HG02798 (cell line): ENCODE results near the gene PRKAG2.
A peak's percentile ranks its signal among the peaks of the same experiment; 100 is the strongest.

Experiments
- ATAC-seq: cut with Tn5 transposase; IDR thresholded peaks from one replicate; pipeline ENCODE4 v1.9.1; 2021; ENCODE audit warnings: mild to moderate bottlenecking; ENCODE audit not compliant: unreplicated experiment, poor library complexity

The PRKAG2 gene

DNA sequence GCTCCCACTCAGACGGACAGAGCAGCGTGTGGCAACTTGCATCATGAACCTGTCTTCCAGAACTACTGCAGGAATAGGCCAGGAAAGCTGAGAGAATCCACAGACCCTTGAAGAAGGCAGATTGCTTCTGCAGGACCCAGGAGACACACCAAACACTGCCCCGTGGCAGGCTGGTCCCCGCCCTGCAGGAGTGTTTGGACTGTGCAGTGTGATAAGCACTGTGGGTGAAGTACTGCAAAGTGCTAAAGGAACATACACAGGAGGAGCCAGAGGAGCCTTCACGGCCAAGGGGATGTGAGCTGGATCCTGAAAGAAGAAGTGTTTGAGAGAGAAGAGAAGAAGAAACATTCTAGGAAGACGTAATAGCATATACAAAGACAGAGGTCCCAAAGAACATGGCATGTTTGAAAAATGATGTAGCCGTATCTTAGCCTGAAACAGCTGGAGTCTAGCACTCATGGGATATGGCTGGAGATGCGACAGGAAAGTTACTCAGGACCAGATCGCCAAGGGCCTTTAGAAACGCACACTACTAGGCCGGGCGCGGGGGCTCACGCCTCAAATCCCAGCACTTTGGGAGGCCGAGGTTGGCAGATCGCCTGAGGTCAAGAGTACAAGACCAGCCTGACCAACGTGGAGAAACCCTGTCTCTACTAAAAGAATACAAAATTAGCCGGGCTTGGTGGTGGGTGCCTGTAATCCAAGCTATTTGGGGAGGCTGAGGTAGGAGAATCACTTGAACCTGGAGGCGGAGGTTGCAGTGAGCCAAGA lies 260.3 kb downstream of the PRKAG2 start:
- no peak for ATAC-seq

DNA sequence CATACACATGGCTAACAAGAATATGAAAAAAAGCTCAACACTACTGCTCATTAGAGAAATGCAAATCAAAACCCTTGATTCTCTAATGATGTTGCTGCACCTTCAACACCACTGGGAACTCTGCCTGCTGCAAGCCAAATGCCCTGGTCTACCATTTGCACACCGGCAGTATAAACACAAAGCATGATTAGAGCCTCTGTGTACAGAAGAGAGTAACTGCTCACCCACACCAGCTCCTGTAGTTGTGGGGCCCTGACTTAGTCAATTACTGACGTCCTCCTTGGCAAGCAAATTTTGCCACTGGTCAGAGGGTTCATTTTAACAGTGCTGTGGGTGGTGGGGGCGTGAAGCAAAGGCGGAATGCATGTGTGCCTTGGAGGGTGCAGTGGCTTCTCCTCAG lies 261.1 kb downstream of the PRKAG2 start:
- ATAC-seq = no peak

DNA sequence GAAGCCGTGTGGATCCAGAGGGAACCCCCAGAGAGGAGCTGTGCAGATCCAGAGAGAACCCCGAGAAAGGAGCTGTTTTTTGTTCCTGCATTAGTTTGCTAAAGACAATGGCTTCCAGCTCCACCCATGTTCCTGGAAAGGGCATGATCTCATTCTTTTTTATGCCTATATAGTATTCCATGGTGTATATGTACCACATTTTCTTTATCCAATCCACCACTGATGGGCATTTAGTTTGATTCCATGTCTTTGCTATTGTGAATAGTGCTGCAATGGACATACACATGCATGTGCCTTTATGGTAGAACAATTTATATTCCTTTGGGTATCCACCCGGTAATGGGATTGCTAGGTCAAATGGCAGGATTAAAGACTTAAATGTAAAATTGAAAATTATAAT lies 261.9 kb downstream of the PRKAG2 start:
- ATAC-seq = no peak

DNA sequence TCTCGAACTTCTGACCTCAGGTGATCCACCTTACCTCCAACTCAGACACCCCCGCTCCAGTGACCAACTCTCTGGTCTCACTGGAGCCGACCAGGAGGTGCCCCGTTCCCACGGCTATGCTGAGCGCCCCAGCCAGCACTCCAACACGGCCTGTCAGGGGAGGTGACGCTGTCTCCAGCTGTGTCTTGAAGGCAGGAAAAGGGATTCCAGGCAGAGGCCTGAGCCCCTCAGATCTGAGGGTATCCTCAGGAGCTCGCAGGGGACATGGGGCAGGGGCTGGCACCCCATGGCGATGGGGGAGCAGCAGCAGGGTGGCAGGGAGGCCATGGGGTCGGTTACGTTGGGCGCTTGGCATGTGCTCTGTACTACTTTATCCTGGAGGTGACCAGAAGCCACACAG lies 262.9 kb downstream of the PRKAG2 start:
- ATAC-seq = no peak

DNA sequence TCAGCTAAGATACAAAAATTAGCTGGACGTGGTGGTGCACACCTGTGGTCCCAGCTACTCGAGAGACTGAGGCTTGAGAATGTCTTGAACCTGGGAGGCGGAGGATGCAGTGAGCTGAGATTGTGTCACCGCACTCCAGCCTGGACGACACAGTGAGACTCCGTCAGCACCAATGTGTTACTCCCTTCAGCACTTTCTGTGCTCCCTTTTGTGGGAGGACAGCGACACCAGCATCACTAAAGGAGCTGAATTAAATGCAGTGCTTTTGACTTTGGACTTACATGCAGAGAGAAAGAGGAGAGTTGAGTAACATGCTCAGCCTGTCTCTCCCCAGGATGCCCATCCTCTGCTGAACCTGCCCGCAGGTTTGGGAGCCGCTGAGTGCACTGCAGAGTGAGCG lies 265.0 kb downstream of the PRKAG2 start:
- no peak for ATAC-seq

DNA sequence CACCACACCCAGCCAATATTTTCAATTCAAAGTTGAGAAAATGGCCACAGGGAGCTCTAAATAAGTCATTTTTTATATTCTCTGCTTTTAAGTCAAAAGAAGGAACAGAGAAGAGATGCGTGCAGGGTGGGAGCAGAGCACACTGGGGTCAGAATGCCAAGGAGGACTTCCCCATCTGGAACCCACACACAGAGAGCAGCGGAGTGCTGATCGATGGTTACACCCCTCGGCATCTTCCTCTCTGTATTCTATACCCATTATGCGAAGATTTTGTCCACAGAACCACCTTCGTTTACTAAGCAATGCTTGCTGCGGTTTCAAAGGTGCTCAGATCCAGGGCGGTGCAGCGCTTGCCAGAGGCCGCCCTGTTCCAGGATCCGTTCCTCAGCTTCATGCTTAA lies 265.9 kb downstream of the PRKAG2 start:
- ATAC-seq = no peak

DNA sequence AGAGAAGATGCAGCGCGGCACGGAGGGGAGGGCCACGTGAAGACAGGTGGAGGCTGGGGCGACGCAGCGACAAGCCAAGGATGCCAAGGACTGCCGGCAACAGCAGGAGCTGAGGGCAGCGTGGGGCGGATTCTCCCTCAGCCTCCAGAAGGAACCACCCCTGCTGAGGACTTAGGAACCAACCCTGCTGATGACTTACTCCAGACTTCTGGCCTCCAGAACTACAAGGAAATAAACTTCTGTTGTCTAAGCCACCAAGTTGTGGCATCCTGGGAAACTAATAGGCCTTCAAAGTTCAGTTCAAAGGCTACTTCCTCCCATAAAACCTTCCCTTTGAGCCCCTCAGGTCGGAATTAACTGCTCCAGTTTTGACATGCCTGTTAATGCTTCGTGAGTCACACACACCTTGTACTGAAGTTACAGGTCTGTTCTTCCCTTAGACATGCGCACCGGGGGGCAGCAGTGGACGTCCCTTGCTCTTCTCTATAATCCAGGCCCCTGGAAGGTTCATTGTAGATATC lies 268.8 kb downstream of the PRKAG2 start:
- no peak for ATAC-seq

DNA sequence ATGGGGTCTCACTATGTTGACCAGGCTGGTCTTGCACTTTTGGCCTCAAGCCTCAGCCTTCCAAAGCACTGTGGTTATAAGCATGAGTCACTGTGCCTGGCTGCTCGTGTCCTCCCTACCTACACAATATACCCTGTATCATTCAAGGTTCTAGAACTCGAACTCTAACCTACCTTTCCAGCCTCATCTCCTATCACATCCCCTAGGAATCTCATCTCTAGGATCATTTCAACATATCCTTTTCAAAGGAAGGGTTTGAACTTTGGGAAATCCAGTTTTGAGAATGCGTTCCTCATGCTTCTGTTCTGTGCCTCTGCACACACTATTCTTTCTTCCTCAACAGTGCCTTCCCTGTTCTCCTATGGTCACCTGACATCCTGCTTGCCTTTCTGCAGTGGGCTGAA lies 269.4 kb downstream of the PRKAG2 start:
- ATAC-seq = no peak

DNA sequence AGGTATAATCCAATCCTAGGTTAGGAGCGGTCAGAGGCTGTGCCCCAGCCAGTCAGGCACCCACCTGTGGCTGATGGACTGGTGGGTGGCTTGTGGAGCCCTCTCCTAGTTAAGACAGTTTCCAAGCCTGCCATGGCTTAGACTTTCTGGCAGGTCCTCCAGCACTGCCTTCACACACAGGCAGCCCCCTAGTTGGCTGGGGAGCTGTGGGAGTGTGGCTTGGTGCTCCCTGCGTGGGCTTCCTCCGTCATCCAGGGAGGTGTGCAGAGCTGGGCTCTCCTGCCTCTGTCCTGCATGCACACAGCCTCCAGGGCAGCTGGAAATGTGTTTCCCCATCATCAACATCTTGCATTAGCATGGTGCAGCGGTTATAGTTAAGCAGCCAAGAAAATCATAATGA lies 273.0 kb downstream of the PRKAG2 start:
- ATAC-seq = no peak

DNA sequence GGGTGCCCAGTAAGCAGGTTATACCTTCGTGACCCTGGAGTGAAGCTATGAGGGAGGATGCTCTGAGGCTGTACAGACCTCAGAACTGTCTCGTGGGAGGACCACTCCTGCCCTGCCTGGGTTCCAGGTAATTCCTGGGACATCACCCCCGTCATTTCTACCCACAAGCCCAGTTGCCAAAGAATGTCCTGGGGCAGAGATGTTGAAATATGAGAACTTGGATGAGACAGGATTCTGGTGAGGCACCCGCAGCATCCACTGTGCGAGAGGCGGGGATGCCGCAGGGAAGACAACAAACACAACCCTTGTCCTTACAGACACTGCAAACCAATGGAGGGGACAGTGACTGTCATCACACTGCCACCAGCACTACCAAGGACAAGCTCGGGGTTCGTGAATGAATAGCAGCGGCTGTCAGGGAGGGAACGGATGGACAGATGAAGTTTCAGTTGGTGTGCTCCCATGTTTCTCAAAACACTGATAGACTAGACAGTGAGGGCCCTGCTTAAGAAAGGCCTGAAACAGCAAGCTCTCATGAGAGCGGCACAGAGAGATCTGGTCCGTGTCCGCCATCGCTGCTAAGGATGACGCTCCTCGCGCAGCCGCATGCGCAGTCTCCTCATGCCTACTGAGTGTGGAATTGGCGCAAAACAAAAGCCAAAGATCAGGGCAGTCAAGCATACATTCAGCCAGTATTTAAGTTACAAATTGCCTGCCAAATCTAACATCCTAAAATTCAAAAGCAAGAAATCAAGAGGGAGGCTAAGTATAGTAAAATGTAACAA lies 275.2 kb downstream of the PRKAG2 start:
- no peak for ATAC-seq

DNA sequence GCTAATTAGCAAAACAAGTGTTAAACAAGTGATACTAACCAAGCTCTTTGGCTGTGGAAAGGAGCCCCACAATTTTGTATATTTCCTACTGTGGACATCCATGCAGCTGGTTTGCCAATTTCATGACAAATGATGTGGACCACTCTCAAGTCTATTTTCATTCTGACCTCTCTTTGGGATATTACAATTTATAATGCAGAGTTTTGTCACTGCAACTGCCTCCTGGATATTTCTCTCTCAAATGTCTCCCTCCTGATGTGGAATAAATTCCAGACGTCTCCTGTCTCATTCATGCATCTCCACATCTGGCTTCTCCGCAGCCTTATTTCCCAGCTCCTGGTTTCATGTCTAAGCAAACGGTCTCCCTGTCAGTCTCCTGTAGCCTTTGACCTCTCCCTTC lies 276.6 kb downstream of the PRKAG2 start:
- ATAC-seq = no peak

DNA sequence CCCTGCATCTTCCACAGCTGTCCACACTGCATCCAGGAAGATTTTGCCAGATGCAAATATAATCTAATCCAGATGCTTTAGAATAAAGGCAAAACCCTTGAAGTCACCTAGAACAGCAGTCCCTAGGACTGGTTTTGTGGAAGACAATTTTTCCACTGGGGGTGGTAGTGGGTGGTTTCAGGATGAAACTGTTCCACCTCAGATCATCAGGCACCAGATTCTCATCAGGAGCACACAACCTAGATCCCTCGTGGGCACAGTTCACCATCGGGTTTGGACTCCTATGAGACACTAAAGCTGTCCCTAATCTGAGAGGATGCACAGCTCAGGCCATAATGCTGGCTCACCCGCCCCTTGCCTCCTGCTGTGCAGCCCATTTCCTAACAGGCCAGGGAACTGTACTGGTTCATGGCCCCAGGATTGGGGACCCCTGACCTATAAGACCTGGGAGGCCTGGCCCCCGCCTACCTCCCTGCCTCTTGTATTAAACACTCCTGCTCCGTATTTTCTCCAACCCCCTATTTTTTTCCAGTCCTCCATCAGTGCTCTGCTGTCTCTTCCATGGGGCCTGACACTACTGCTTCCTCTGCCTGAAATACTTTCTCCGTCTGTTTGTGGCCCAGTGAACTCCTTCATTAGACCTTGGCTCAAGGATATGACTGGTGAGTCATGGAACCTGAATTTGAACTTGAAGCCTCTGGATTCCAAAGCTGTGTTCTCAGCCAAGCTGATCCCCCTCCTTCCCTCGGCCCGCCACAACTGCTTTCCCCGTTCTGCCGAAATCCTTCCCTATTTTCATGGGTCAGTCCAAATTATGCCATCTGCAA lies 277.3 kb downstream of the PRKAG2 start:
- no peak for ATAC-seq

DNA sequence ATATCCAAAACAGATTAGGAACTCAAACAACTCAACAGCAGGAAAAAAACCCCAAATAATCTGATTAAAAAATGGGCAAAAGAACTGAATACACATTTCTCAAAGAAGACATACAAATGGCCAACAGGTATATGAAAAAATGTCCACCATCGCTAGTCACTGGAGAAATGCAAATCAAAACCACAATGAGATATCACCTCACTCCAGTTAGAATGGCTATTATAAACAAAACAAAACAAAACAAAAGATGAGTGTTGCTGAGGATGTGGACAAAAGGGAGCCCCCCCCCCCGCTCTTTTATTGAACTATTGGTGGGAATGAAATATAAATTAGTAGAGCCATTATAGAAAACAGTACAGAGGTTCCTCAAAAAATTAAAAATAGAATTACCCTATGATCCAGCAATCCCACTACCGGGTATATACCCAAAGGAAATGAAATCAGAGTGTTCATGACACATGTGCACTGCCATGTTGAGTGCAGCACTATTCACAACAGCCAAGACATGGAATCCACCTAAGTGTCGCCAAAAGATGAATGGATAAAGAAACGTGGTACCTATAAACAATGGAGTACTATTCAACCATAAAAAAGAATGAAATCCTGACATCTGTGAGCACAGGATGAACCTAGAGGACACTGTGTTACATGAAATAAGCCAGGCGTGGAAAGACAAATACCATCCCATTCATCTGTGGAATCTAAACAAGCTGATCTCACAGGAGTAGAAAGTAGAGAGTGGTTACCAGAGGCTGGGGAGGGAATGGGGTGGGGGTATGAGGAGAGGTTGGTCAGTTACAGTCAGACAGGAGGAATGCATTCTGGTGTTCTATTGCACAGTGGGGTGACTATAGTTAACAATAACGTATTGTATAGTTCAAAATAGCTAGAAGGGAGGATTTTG lies 279.1 kb downstream of the PRKAG2 start:
- no peak for ATAC-seq

DNA sequence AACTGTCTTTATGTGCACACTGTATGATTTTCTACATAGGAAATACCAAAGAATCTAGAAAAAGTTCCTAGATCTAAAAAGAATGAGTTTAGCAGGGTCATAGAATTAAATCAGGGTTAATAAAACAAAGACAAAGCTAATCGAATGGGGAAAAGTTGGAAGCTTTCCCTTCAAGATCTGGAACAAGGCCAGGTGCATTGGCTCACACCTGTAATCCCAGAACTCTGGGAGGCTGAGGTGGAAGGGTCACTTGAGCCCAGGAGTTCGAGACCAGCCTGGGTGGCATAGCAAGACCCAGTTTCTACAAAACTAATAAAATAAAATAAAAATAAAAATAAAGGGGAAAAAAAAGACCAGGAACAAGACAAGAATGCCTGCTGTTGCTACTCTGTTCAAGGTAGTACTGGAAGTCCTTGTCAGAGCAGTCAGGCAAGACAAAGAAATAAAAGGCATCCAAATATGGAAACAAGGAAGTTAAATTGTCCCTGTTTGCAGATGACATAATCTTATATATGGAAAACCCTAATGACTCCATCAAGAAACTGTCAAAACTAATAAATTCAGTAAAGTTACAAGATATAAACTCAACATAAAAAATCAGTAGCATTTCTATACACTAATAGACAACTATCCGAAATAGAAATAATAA lies 281.1 kb downstream of the PRKAG2 start:
- no peak for ATAC-seq

DNA sequence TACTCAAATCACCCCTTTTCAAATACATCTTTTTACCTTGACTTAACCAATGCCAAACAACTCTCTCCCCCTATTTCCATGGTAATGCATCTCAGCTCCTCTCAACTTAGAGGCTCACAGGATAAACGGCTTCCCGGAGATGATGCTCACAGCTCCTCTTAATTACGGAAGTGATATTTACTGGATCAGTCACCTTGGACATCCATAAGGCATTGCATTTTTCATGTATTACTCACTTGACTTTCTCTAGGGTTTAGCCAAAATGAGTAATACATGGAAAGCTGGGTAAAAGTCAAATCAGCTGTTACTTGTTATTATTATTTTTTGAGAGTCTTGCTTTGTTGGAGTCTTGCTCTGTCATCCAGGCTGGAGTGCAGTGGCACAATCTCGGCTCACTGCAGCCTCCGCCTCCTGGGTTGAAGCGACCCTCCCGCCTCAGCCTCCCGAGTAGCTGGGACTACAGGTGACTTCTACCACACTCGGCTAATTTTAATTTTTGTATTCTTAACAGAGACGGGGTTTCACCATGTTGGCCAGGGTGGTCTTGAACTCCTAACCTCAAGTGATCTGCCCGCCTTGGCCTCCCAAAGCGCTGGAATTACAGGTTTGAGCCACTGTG lies 283.9 kb downstream of the PRKAG2 start:
- ATAC-seq = no peak

DNA sequence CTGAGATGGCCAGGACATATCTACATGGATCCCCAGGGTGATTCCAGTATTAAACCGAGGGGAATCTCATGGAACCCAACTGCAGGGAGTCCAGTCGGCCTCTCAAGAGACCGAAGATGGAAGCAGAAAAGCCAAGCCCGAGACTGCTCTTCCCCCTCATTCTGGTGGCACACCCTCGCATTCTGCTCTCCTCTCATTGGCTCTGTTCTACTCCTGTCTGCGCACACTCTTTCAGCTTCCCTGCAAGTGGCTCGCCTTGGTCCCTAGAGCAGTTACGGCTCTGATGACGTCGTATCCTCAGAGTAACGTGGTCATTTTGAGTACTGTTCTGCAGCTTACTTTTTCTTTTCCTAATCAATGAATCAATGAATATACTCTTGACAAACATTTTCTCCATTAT lies 284.6 kb downstream of the PRKAG2 start:
- ATAC-seq = no peak

DNA sequence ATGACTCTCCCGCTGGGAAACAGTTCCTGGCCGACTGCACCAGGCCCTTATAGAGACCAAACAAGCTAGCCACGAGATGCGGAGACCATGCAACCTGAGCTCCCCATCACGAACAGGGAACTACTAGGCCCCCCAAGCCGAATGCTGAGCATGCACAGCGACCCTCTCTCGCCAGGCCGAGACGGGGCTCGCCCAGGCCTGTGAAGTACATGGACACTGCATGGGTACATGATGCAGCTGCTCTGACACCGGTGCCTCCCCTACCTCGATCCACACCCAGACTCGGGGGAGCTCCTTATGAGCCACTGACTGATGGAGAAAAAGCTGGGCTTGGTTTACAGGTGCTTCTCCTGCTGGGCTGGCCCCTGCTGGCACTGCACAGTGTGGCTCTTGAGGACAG lies 285.0 kb downstream of the PRKAG2 start:
- ATAC-seq = no peak

DNA sequence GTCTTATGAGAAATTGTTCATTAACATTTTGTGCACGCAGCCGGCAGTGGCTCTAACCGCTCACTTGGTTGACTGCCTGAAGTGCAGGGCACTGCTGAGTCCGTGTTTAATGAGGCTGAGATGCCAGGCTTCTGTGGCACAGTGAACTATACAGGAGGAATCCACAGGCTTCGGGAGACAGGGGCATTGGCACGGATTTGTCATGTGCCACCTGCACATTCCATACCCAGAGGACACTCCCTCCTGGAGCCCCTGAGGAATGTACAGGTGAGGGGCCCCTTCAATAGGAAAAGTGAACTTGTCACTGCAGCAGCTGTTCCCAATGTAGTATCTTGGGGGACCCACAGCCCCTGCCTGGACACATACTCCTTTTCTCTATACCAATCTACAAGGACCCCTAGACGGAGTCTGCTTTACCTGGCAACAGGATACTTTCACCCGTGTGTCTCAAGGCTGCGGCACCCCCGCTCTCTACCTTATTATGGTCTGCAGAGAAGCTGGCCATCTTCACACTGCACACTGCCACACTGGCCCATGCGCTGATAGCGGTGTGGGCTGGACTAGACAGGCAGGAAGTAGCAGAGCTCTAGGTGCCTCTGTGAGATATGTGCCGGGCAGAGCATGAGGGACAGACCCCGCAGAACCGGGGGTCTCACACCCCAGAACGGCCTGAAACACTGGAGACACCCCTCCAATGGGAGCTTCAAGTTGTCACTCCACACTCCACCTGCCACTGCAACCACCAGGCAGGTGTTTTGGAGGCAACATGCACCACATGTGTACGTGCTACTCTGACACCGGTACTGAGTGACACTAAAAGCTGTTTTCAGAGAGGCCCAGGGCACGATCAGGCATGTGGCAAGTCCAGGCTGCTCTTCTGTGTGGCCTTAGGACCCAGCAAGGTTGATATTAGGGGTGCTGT lies 285.8 kb downstream of the PRKAG2 start:
- ATAC-seq = peak; percentile 6
